GM21528 (cell line): ENCODE measurements around the gene HNRNPUL1.

ENCODE experiments used
- ATAC-seq: cut with Tn5 transposase; IDR thresholded peaks from one replicate; pipeline ENCODE4 v1.9.1; 2021; ENCODE audit warnings: mild to moderate bottlenecking, moderate library complexity; ENCODE audit not compliant: unreplicated experiment, low FRiP score

HNRNPUL1 gene

GRCh38 chr19:41307090-41307875 lies 43.1 kb downstream of the HNRNPUL1 start:
- ATAC-seq, result no peak

GRCh38 chr19:41307954-41308449 lies 43.8 kb downstream of the HNRNPUL1 start:
- ATAC-seq, result no peak

- peak; percentile 44 for ATAC-seq
Measured at GRCh38 chr19:41308450-41309179, 44.4 kb downstream of the HNRNPUL1 start.

- ATAC-seq, result no peak
Measured at GRCh38 chr19:41309180-41310032, 45.2 kb downstream of the HNRNPUL1 start.

GRCh38 chr19:41310033-41310831 lies 46.1 kb downstream of the HNRNPUL1 start, which contains the start of gene CCDC97:
Gene CCDC97, plus strand, starts transcription at chr19:41310172. Its CDS starts 139 bp downstream, at chr19:41310311.
- peak; percentile 49 for ATAC-seq

GRCh38 chr19:41311072-41311471 lies 46.9 kb downstream of the HNRNPUL1 start:
- ATAC-seq, result no peak

GRCh38 chr19:41311613-41312012 lies 47.4 kb downstream of the HNRNPUL1 start:
- no peak for ATAC-seq

- no peak for ATAC-seq
Measured at GRCh38 chr19:41316306-41316920, 52.2 kb downstream of the HNRNPUL1 start.

- ATAC-seq, result no peak
Measured at GRCh38 chr19:41318696-41319499, 54.7 kb downstream of the HNRNPUL1 start.

GRCh38 chr19:41319500-41320184 lies 55.5 kb downstream of the HNRNPUL1 start:
- ATAC-seq, result no peak

GRCh38 chr19:41320185-41320518 lies 56.0 kb downstream of the HNRNPUL1 start:
- ATAC-seq, result no peak

- ATAC-seq, result no peak
Measured at GRCh38 chr19:41320568-41320967, 56.4 kb downstream of the HNRNPUL1 start.

- no peak for ATAC-seq
Measured at GRCh38 chr19:41321204-41321599, 57.0 kb downstream of the HNRNPUL1 start.

GRCh38 chr19:41321600-41322270 lies 57.6 kb downstream of the HNRNPUL1 start:
- no peak for ATAC-seq

GRCh38 chr19:41322451-41322850 lies 58.3 kb downstream of the HNRNPUL1 start:
- no peak for ATAC-seq

GRCh38 chr19:41323023-41323422 lies 58.9 kb downstream of the HNRNPUL1 start:
- no peak for ATAC-seq

- ATAC-seq, result no peak
Measured at GRCh38 chr19:41323430-41324125, 59.4 kb downstream of the HNRNPUL1 start.
